Heart left ventricle (tissue), 16 donors: Measurements from ENCODE around the gene RUNX2. TPM values are rescaled to one million over a fixed set of nuclear protein-coding genes. Genes with fewer than 3 reads are reported as not detected.

ENCODE experiments used
- ATAC-seq, 4 donors: fragments of 200-7000 bp; cut with Tn5 transposase; one replicate each; pipeline ENCODE4 v1.9.1; 2020 to 2022; ENCODE audit warnings: moderate library complexity in 4 of 4, mild to moderate bottlenecking in 3 of 4, moderate number of reproducible peaks in 1 of 4
- DNase-seq, 5 donors: peaks; one replicate each; pipeline ENCODE4 v3.0.0-alpha.2; 2020
- H3K27ac ChIP-seq, 12 donors: fragments of 200-600 bp; sonication (generic) in 4 of 12; one replicate each; pipeline versions ENCODE4 v1.5.0 to v1.8.0; 2016 to 2022; ENCODE audit warnings: mild to moderate bottlenecking in 2 of 12
- H3K27me3 ChIP-seq, 9 donors: fragments of 200-600 bp; sonication (generic) in 2 of 9; one replicate each; pipeline versions ENCODE4 v1.5.1 to v1.8.0; 2016 to 2022; ENCODE audit warnings: mild to moderate bottlenecking in 3 of 9
- H3K36me3 ChIP-seq, 9 donors: fragments of 200-600 bp; sonication (generic) in 2 of 9; one replicate each; pipeline versions ENCODE4 v1.5.0 to v1.8.0; 2018 to 2022; ENCODE audit warnings: mild to moderate bottlenecking in 2 of 9
- H3K4me1 ChIP-seq, 12 donors: fragments of 200-600 bp; sonication (generic) in 4 of 12; one replicate each; pipeline versions ENCODE4 v1.5.0 to v1.8.0; 2016 to 2022; ENCODE audit warnings: mild to moderate bottlenecking in 3 of 12
- H3K4me3 ChIP-seq, 12 donors: fragments of 200-600 bp; sonication (generic) in 4 of 12; one replicate each; pipeline versions ENCODE4 v1.5.0 to v1.8.0; 2017 to 2022; ENCODE audit warnings: mild to moderate bottlenecking in 9 of 12, moderate library complexity in 4 of 12
- H3K9me3 ChIP-seq, 12 donors: fragments of 200-600 bp; sonication (generic) in 4 of 12; one replicate each; pipeline versions ENCODE4 v1.5.0 to v1.8.0; 2016 to 2022; ENCODE audit warnings: mild to moderate bottlenecking in 1 of 12
- CTCF ChIP-seq, 12 donors: fragments of 200-600 bp; sonication (generic) in 4 of 12; IDR thresholded peaks; one replicate each; pipeline versions ENCODE4 v1.5.0 to v1.8.0; 2018 to 2022; ENCODE audit warnings: antibody characterized with exemption in 12 of 12, mild to moderate bottlenecking in 5 of 12
- POLR2A ChIP-seq, 2 donors: fragments of 450-650 bp; IDR thresholded peaks; one replicate each; pipeline ENCODE4 v1.6.1; 2017; ENCODE audit warnings: antibody characterized with exemption in 2 of 2, mild to moderate bottlenecking in 2 of 2, moderate library complexity in 2 of 2
- WGBS, 4 donors: extraction: QIAGEN DNeasy Blood & Tissue Kit in 2 of 4; methylation state at CpG; one replicate each; pipeline versions ENCODE4 v1.1.5 to v1.1.7; 2013 to 2018; 5-methylcytosine and 5-hydroxymethylcytosine counted together
- intact Hi-C, 10 donors: fragments of 100-400 bp; cut with DNase I; formaldehyde crosslinking; loops; one replicate each; pipeline versions ENCODE4 v1.11.1 to v1.14.2; 2022
- polyA plus RNA-seq, 2 donors: library from polyadenylated mRNA; stranded (reverse); fragments of 200-250 nt; gene quantifications; one replicate each; pipeline ENCODE4 v1.2.3, GENCODE V29; 2013
- total RNA-seq, 9 donors: library from RNA; depleted of rRNA in 2 of 9; stranded (reverse); fragments of >200 nt in 2 of 9; fragmentation: NEBNext Ultra II Directional in 3 of 9; extraction: Animal tissue kit (Norgen Biotek cat#: 25700) in 3 of 9; gene quantifications; one replicate each; pipeline versions ENCODE4 v1.1.0 to v1.2.4, GENCODE V29; 2016 to 2023
- donor health status: ischemic (EF 13 %, LVEDD 7.1; RV severe dilation, severe dysfunction).
- donor health status: healthy with polysubstance abuse.
- donor health status: DM: no; HTN: yes; CAD: no.
- donor health status: DM: no; HTN: no; CAD: no.
- donor health status: ischemic (EF 25% LVEDD 6.9; RV normal size, moderate dysfunction).
- donor health status: ischemic (EF 25% LVEDD 5.7; RV mildly dilated, moderate dysfunction).
- donor health status: healthy.
- donor health status: DM: yes; HTN: yes; CAD: no.
- donor health status: ischemic (EF 35%, LVEDD 5.7; RV mildly dilated, moderate dysfunction).
- donor health status: nonischemic (EF 11% LVEDD 7.7; RV severe dilation, severe dysfunction).
- donor health status: DM: yes; HTN: yes; CAD: no.
- donor health status: PGD.
- donor health status: ischemic (EF 29% LVEDD 5.4; RV normal size, mild dysfunction).
- donor health status: nonischemic (EF 23%, LVEDD 6.1; RV moderate dilation, normal function).

RUNX2 gene
- total and polyA plus RNA-seq, 11 donors = 0.37 to 3.1 (median 2.0) TPM

GRCh38 chr6:45432977-45433376 lies 104.8 kb downstream of the RUNX2 start:
- Histone ChIP-seq H3K27ac (no peak overlapping the region), H3K9me3 (no peaks in the 10 kb centered on the region), H3K36me3 (no peaks in the 10 kb centered on the region), H3K27me3 (no peaks in the 10 kb centered on the region), H3K4me1 (peaks cover 0 to 58% (median 4%) of the 10 kb centered on the region in 12 donors), H3K4me3 (no peak overlapping the region)
- TF ChIP-seq POLR2A (IDR thresholded peaks at IDR 0.05) (no peak), CTCF (IDR thresholded peaks at IDR 0.05) (no peak)
- WGBS, 4 donors = 26 to 45% (median 41%) methylated on average over 2 of the region's 2 CpGs
- intact Hi-C loops = no loop called here
- no peak for DNase-seq
- no peak for ATAC-seq

GRCh38 chr6:45433533-45434380 lies 105.6 kb downstream of the RUNX2 start:
- intact Hi-C loops = no loop called here
- Histone ChIP-seq H3K9me3 (no peaks in the 10 kb centered on the region), H3K27ac (no peak overlapping the region), H3K27me3 (no peaks in the 10 kb centered on the region), H3K4me1 (peaks cover 0 to 65% (median 5%) of the 10 kb centered on the region in 12 donors), H3K4me3 (no peak overlapping the region), H3K36me3 (no peaks in the 10 kb centered on the region)
- ATAC-seq = no peak
- WGBS, 4 donors = 70 to 84% (median 78%) methylated on average over 2 of the region's 2 CpGs
- no peak for DNase-seq
- TF ChIP-seq POLR2A (IDR thresholded peaks at IDR 0.05) (no peak), CTCF (IDR thresholded peaks at IDR 0.05) (no peak)

GRCh38 chr6:45434381-45434700 lies 106.2 kb downstream of the RUNX2 start:
- ATAC-seq = no peak

More at GRCh38 chr6:45434381-45434700, 106.2 kb downstream of the RUNX2 start:
- no peak for DNase-seq
- Histone ChIP-seq H3K27me3 (no peaks in the 10 kb centered on the region), H3K27ac (no peak overlapping the region), H3K4me1 (peaks cover 0 to 71% (median 6%) of the 10 kb centered on the region in 12 donors), H3K9me3 (no peaks in the 10 kb centered on the region), H3K4me3 (no peak overlapping the region), H3K36me3 (no peaks in the 10 kb centered on the region)
- intact Hi-C loops = no loop called here
- TF ChIP-seq POLR2A (IDR thresholded peaks at IDR 0.05) (no peak), CTCF (IDR thresholded peaks at IDR 0.05) (no peak)
